IMR-90 (cell line): ENCODE results near the gene C1QTNF1. TPM values are rescaled to one million over a fixed set of nuclear protein-coding genes. Genes with fewer than 3 reads are reported as not detected.

ENCODE experiments used
- ATAC-seq: fragments of 200-7000 bp; cut with Tn5 transposase; 2 replicates; pipeline ENCODE4 v1.9.1; 2020; ENCODE audit warnings: low read depth, mild to moderate bottlenecking, moderate library complexity
- BruUV-seq: library from RNA; stranded (reverse); fragments of 400-500 nt; replicated peaks from 2 replicates; lab custom pipeline; 2021; lab: Mats Ljungman, UMichigan
- CTCF ChIA-PET: fragments of 300-600 bp; formaldehyde crosslinking; extraction: SDS; loops from one replicate; lab custom pipeline; 2021; ENCODE audit warnings: antibody characterized with exemption; lab: Yijun Ruan, JAX
- POLR2A ChIA-PET: fragments of 300-600 bp; sonication (Branson Sonifier 250); formaldehyde crosslinking; loops from one replicate; lab custom pipeline; 2022; ENCODE audit warnings: antibody characterized with exemption; ENCODE audit not compliant: unreplicated experiment; lab: Charles Lee
- DNase-seq: peaks from one replicate; pipeline ENCODE4 v3.0.0; 2013
- H2AFZ ChIP-seq: replicated peaks from 2 replicates; pipeline ENCODE3; 2013; ENCODE audit warnings: low read length, mild to moderate bottlenecking; ENCODE audit not compliant: poor library complexity
- H2AK5ac ChIP-seq: 2 replicates; pipeline ENCODE4 v1.6.1; 2013; ENCODE audit warnings: low read depth, low read length, inconsistent platforms
- H2AK9ac ChIP-seq: replicated peaks from 2 replicates; pipeline ENCODE3; 2013; ENCODE audit warnings: mild to moderate bottlenecking, low read depth, low read length, moderate library complexity; ENCODE audit not compliant: poor library complexity
- H2BK120ac ChIP-seq: 2 replicates; pipeline ENCODE4 v1.6.1; 2013; ENCODE audit warnings: low read depth, low read length, inconsistent platforms
- H2BK15ac ChIP-seq: 3 replicates; pipeline ENCODE4 v1.6.1; 2013; ENCODE audit warnings: low read depth, low read length, inconsistent platforms
- H2BK20ac ChIP-seq: 2 replicates; pipeline ENCODE4 v1.6.1; 2013; ENCODE audit warnings: low read depth, mild to moderate bottlenecking, inconsistent platforms, low read length, moderate library complexity
- H2BK5ac ChIP-seq: 2 replicates; pipeline ENCODE4 v1.6.1; 2013; ENCODE audit warnings: mild to moderate bottlenecking, low read depth, low read length, inconsistent platforms; ENCODE audit not compliant: poor library complexity, severe bottlenecking
- H3K14ac ChIP-seq: replicated peaks from 2 replicates; pipeline ENCODE4 v1.6.1; 2013; ENCODE audit warnings: low read depth, low read length, inconsistent platforms
- H3K18ac ChIP-seq: 2 replicates; pipeline ENCODE4 v1.6.1; 2013; ENCODE audit warnings: low read depth, low read length, control low read depth
- H3K23ac ChIP-seq: 2 replicates; pipeline ENCODE4 v1.6.1; 2013; ENCODE audit warnings: low read depth, low read length, inconsistent platforms
- H3K27ac ChIP-seq: 2 replicates; pipeline ENCODE4 v1.5.1; 2013; ENCODE audit warnings: mild to moderate bottlenecking, control low read depth, low read length; ENCODE audit not compliant: insufficient read depth
- H3K27me3 ChIP-seq: 2 replicates; pipeline ENCODE4 v1.6.1; 2013; ENCODE audit warnings: low read length; ENCODE audit not compliant: control insufficient read depth, insufficient read depth
- H3K36me3 ChIP-seq: 2 replicates; pipeline ENCODE4 v1.6.1; 2013; ENCODE audit warnings: low read length, mixed read lengths; ENCODE audit not compliant: control insufficient read depth, insufficient read depth
- H3K4ac ChIP-seq: 2 replicates; pipeline ENCODE4 v1.6.1; 2013; ENCODE audit warnings: low read depth, low read length, inconsistent platforms
- H3K4me1 ChIP-seq: 2 replicates; pipeline ENCODE4 v1.6.1; 2013; ENCODE audit warnings: low read length, mixed read lengths; ENCODE audit not compliant: control insufficient read depth, insufficient read depth
- H3K4me2 ChIP-seq: 2 replicates; pipeline ENCODE4 v1.6.1; 2013; ENCODE audit warnings: low read depth, mild to moderate bottlenecking, control low read depth, low read length, moderate library complexity
- H3K4me3 ChIP-seq: 2 replicates; pipeline ENCODE4 v1.5.1; 2013; ENCODE audit warnings: low read depth, mild to moderate bottlenecking, control low read depth, low read length, moderate library complexity; ENCODE audit not compliant: insufficient read depth
- H3K56ac ChIP-seq: 2 replicates; pipeline ENCODE4 v1.6.1; 2013; ENCODE audit warnings: low read length, inconsistent platforms; ENCODE audit not compliant: insufficient read depth; ENCODE audit errors: extremely low read depth
- H3K79me1 ChIP-seq, 2 experiments: 2 replicates each; pipeline ENCODE4 v1.6.1; 2013; ENCODE audit warnings: low read length in 2 of 2, inconsistent platforms in 1 of 2, low read depth in 1 of 2
- H3K9ac ChIP-seq: 2 replicates; pipeline ENCODE4 v1.6.1; 2013; ENCODE audit warnings: low read depth, low read length, control low read depth
- H3K9me1 ChIP-seq: 2 replicates; pipeline ENCODE4 v1.6.1; 2013; ENCODE audit warnings: low read length, inconsistent platforms; ENCODE audit not compliant: insufficient read depth
- H3K9me3 ChIP-seq: 2 replicates; pipeline ENCODE4 v1.6.1; 2013; ENCODE audit warnings: low read length; ENCODE audit not compliant: control insufficient read depth, insufficient read depth
- H4K20me1 ChIP-seq: 2 replicates; pipeline ENCODE4 v1.6.1; 2013; ENCODE audit warnings: low read length, inconsistent platforms; ENCODE audit not compliant: insufficient read depth
- H4K5ac ChIP-seq: 2 replicates; pipeline ENCODE4 v1.6.1; 2013; ENCODE audit warnings: mild to moderate bottlenecking, low read depth, low read length, control low read depth
- H4K8ac ChIP-seq, 2 experiments: 2 replicates each; pipeline ENCODE4 v1.6.1; 2013; ENCODE audit warnings: low read depth in 2 of 2, low read length in 2 of 2, control low read depth in 1 of 2, inconsistent platforms in 1 of 2
- H4K91ac ChIP-seq: 2 replicates; pipeline ENCODE4 v1.6.1; 2013; ENCODE audit warnings: low read depth, low read length, inconsistent platforms; ENCODE audit not compliant: insufficient read depth
- BHLHE40 ChIP-seq: fragments of 150-350 bp; IDR thresholded peaks from 2 replicates; pipeline ENCODE4 v1.6.1; 2016; ENCODE audit warnings: mild to moderate bottlenecking, low read depth, low read length
- MAFK ChIP-seq: IDR thresholded peaks from 2 replicates; pipeline ENCODE4 v1.6.1; 2012; ENCODE audit warnings: low read depth, low read length, improper control_type of control experiment
- WGBS, 2 experiments: methylation state at CpG; one replicate each; pipeline versions ENCODE4 v1.1.5 to v1.1.7; 2013; ENCODE audit warnings: missing lambda C conversion rate in 2 of 2; ENCODE audit not compliant: insufficient read length in 1 of 2; ENCODE audit errors: extremely low coverage in 2 of 2; 5-methylcytosine and 5-hydroxymethylcytosine counted together
- dilution Hi-C: fragments of 300-500 bp; cut with HindIII; formaldehyde crosslinking; loops from one replicate; pipeline ENCODE4 v1.14.3; 2018; ENCODE audit warnings: low sequenced_read_pairs; ENCODE audit not compliant: unreplicated experiment
- in situ Hi-C: fragments of 300-500 bp; cut with MboI; formaldehyde crosslinking; loops from 3 replicates; pipeline ENCODE4 v1.14.3; 2019; ENCODE audit warnings: low sequenced_read_pairs, inconsistent platforms, mixed read lengths
- intact Hi-C: fragments of 100-400 bp; cut with micrococcal nuclease; formaldehyde crosslinking; loops from 2 replicates; pipeline ENCODE4 v1.10.0; 2022
- polyA plus RNA-seq, 3 experiments: library from polyadenylated mRNA; depleted of rRNA; stranded (reverse); fragments of >200 nt; gene quantifications; 2 replicates each; pipeline ENCODE4 v1.2.3, GENCODE V29; 2012; ENCODE audit warnings: low replicate concordance in 1 of 3
- total RNA-seq: library from RNA; depleted of rRNA; stranded (reverse); fragments of >200 nt; gene quantifications from 2 replicates; pipeline ENCODE4 v1.2.3, GENCODE V29; 2012
- TF ChIP-seq, protein P1 (sequence below): fragments of 150-350 bp; IDR thresholded peaks from 2 replicates; pipeline ENCODE4 v1.6.1; 2016; ENCODE audit warnings: low read depth, mild to moderate bottlenecking, low read length, moderate library complexity, borderline replicate concordance

Gene C1QTNF1
- total and polyA plus RNA-seq, 2 of the 4 experiments (the other 2 are of a cell fraction), result 3.4 to 8.4 TPM

DNA sequence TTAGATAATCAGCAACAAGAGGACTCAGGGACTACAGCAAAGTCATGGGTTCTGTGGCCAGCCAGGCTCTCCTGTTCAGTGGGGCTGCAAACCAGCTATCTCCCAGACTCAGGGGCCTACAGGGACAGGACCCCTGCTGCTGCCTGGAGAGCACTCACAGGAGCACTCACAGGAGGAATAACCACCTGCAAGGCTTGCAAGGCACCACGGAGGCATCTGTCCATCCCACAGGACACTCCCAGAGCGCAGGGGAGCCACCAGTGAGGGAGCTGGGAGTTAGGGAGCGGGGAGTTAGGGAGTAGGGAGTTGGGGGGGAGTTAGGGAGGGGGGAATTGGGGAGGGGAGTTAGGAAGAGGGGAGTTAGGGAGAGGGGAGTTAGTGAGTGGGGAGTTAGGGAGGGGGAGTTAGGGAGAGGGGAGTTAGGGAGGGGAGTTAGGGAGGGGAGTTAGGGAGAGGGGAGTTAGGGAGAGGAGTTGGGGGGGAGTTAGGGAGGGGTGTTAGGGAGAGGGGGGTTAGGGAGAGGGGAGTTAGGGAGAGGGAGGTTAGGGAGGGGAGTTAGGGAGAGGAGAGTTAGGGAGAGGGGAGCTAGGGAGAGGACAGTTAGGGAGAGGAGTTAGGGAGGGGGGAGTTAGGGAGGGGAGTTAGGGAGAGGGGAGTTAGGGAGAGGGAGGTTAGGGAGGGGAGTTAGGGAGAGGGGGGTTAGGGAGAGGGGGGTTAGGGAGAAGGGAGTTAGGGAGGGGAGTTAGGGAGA lies 20.1 kb upstream of the C1QTNF1 start:
- Histone ChIP-seq H3K56ac (no peak overlapping the region), H4K8ac (no peak overlapping the region), H3K23ac (no peak overlapping the region), H3K4me1 (peaks cover 10% of the 10 kb centered on the region), H2AK5ac (no peak overlapping the region), H3K4ac (no peak overlapping the region), H3K27ac (no peak overlapping the region), H3K4me3 (no peak overlapping the region), H2AK9ac (no peak overlapping the region), H2BK120ac (no peak overlapping the region), H3K9me1 (peaks cover 16% of the 10 kb centered on the region), H3K27me3 (no peaks in the 10 kb centered on the region), H2AFZ (no peak overlapping the region), H2BK15ac (no peak overlapping the region), H3K14ac (no peak overlapping the region), H2BK20ac (no peak overlapping the region), H4K5ac (no peak overlapping the region), H3K36me3 (peaks cover 23% of the 10 kb centered on the region), H4K91ac (no peak overlapping the region; the same call in 1 of the 2 replicates), H2BK5ac (no peak overlapping the region), H3K9ac (no peak overlapping the region), H3K18ac (no peak overlapping the region), H3K79me1 (peaks cover 20 to 82% of the 10 kb centered on the region in 2 experiments), H4K20me1 (peaks cover 80% of the 10 kb centered on the region), H3K9me3 (no peaks in the 10 kb centered on the region), H3K4me2 (no peak overlapping the region)
- dilution Hi-C loops, result no loop called here
- DNase-seq (no peak), ATAC-seq (no peak)
- no TSS peak for BruUV-seq
- TF ChIP-seq MAFK (no peak), BHLHE40 (no peak)
- TF ChIP-seq, protein P1, sequence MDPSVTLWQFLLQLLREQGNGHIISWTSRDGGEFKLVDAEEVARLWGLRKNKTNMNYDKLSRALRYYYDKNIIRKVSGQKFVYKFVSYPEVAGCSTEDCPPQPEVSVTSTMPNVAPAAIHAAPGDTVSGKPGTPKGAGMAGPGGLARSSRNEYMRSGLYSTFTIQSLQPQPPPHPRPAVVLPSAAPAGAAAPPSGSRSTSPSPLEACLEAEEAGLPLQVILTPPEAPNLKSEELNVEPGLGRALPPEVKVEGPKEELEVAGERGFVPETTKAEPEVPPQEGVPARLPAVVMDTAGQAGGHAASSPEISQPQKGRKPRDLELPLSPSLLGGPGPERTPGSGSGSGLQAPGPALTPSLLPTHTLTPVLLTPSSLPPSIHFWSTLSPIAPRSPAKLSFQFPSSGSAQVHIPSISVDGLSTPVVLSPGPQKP, result no peak
- CTCF ChIA-PET, result no interaction called here
- intact Hi-C loops, result no loop called here
- no CpG with 5 or more reads among the region's 3 CpGs for WGBS, 2 experiments
- in situ Hi-C loops, result no loop called here
- POLR2A ChIA-PET, result interaction anchor here (0.6 kb wide), 1 partner anchor 1005 kb away, joined by 3 read pairs; no protein-coding TSS in a partner anchor
